ENCODE data around the gene TCF12. TPM values are rescaled to one million over a fixed set of nuclear protein-coding genes. Genes with fewer than 3 reads are reported as not detected.

Gene TCF12
- total RNA-seq, 2 experiments from 2014 or later, result 63.4 to 70.7 TPM

DNA sequence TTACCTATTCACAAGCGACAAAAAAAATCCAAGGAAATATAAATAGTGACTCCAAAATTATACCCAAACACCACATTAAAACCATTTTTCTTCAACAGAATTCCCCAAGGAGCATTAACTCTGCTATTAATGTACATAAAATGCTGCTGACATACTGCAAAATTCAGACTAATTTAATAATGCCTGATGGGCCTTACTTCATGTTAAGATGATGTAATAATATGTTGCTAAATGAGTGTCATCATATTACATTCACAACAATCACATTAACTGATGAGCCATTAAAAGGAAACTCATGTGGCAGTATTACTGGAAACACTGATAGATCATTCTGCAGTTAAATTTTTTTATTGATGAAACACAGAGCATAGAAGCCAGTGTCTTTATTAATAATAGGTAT lies 253.0 kb downstream of the TCF12 start:
- Mint-ChIP-seq H3K27me3 (ENCODE audit: low read depth) (no peaks in the 10 kb centered on the region), H3K36me3 (ENCODE audit: low read depth) (peaks cover 17% of the 10 kb centered on the region), H3K4me3 (no peak overlapping the region), H3K27ac (no peak overlapping the region), H3K4me1 (ENCODE audit: low read depth) (no peaks in the 10 kb centered on the region), H3K9me3 (ENCODE audit: insufficient read depth) (no peaks in the 10 kb centered on the region)
- ATAC-seq (no peak), DNase-seq (no peak)
- ChIA-PET POLR2A (no interaction called here), CTCF (no interaction called here)

DNA sequence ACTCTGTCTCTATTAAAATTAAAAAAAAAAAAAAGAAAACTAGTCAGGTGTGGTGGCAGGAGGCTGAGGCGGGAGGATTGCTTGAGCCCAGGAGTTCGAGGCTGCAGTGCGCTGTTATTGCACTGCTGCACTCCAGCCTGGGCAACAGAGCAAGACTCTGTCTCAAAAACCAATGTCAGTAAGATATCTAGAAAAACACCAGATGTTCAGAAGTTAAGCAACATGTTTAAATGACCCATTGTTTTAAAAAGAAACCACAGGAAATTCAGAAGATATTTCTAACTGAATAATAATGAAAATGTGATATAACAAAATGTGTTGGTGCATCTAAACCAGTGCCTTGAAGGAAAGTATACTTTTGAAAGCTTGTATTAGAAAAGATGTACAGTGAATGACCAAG lies 254.5 kb downstream of the TCF12 start:
- POLR2A ChIA-PET, result no interaction called here
- DNase-seq, result no peak

DNA sequence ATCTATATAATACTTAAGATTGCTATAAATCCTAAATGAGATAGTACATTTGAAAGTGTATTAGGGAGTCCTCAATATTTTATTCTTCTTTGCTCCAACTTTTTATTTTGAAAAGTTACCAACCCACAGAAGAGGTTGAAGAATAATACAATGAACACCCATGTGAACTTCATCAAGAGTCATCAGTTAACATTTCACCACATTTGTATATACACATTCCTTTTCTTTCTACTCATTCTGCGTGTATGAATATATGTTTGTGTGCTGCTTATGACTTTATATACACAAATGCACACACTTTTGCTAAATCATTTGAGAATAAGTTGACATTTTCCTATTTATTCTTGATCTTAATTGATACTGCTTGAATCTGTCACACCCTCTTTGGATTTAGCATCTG lies 264.6 kb downstream of the TCF12 start:
- Mint-ChIP-seq H3K4me1 (ENCODE audit: low read depth) (no peaks in the 10 kb centered on the region), H3K27me3 (ENCODE audit: low read depth) (no peaks in the 10 kb centered on the region), H3K9me3 (ENCODE audit: insufficient read depth) (peaks cover 5% of the 10 kb centered on the region), H3K4me3 (no peak overlapping the region), H3K36me3 (ENCODE audit: low read depth) (peaks cover 15% of the 10 kb centered on the region), H3K27ac (no peak overlapping the region)
- ChIA-PET POLR2A (no interaction called here), CTCF (no interaction called here)
- ATAC-seq (no peak), DNase-seq (no peak)

More for the DNA sequence above, 254.5 kb downstream of the TCF12 start:
- Mint-ChIP-seq H3K4me3 (no peak overlapping the region), H3K27ac (no peak overlapping the region), H3K9me3 (ENCODE audit: insufficient read depth) (no peaks in the 10 kb centered on the region), H3K4me1 (ENCODE audit: low read depth) (no peaks in the 10 kb centered on the region), H3K36me3 (ENCODE audit: low read depth) (peaks cover 14% of the 10 kb centered on the region), H3K27me3 (ENCODE audit: low read depth) (no peaks in the 10 kb centered on the region)
- CTCF ChIA-PET, result no interaction called here
- no peak for ATAC-seq

- POLR2A ChIA-PET, result no interaction called here
Observed at GRCh38 chr15:57183614-57184344, 265.3 kb downstream of the TCF12 start.

DNA sequence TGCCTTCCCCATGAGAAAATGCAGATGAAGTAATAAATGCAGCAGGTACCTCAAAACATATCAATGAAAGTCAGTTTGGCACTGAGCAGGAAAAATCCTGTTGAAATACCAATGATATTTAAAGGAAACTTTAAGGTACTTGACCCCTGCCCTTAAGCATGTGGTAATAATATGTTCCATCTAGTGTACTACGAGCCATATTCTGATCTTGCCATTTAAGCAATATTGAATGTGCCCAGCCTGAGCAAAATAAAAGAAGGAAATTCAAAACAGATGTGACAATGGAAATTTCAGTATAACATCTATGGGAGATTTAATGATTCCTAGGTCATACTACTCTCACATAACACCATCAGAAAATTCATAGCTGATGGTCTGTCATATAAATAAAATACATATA lies 266.1 kb downstream of the TCF12 start:
- H3K27me3 Mint-ChIP-seq (ENCODE audit: low read depth), result no peaks in the 10 kb centered on the region
- H3K9me3 Mint-ChIP-seq (ENCODE audit: insufficient read depth), result peaks cover 5% of the 10 kb centered on the region
- POLR2A ChIA-PET, result no interaction called here
- no peak for DNase-seq
- no peaks in the 10 kb centered on the region for H3K4me1 Mint-ChIP-seq (ENCODE audit: low read depth)
- no peak for ATAC-seq
- H3K36me3 Mint-ChIP-seq (ENCODE audit: low read depth), result peaks cover 15% of the 10 kb centered on the region
- no peak overlapping the region for H3K4me3 Mint-ChIP-seq
- CTCF ChIA-PET, result no interaction called here
- H3K27ac Mint-ChIP-seq, result no peak overlapping the region

More at GRCh38 chr15:57183614-57184344, 265.3 kb downstream of the TCF12 start:
- no peak for DNase-seq
- CTCF ChIA-PET, result no interaction called here
- H3K4me1 Mint-ChIP-seq (ENCODE audit: low read depth), result no peaks in the 10 kb centered on the region
- no peak overlapping the region for H3K4me3 Mint-ChIP-seq
- H3K9me3 Mint-ChIP-seq (ENCODE audit: insufficient read depth), result peaks cover 5% of the 10 kb centered on the region
- ATAC-seq, result no peak
- H3K27ac Mint-ChIP-seq, result no peak overlapping the region
- peaks cover 15% of the 10 kb centered on the region for H3K36me3 Mint-ChIP-seq (ENCODE audit: low read depth)
- no peaks in the 10 kb centered on the region for H3K27me3 Mint-ChIP-seq (ENCODE audit: low read depth)

DNA sequence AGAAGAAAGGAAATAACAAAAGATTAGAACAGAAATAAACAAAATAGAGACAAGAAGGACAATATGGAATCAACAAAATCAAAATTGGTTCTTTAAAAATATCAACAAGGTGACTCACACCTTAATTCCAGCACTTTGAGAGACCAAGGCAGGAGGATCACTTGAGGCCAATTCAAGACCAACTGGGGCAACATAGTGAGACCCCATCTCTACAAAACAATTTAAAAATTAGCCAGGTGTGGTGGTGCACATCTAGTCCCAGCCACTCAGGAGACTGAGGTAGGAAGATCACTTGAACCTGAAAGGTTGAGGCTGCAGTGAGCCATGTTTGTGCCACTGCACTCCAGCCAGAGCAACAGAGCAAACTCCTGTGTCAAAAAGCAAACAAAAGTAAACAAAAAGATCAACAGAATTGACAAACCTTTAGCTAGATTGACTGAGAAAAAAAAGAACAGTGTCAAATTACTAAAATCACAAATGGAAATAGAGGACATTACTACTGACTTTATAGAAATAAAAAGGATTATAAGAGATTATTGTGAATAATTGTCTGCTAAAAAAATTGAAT lies 267.1 kb downstream of the TCF12 start:
- no peak for DNase-seq
- Mint-ChIP-seq H3K27me3 (ENCODE audit: low read depth) (no peaks in the 10 kb centered on the region), H3K36me3 (ENCODE audit: low read depth) (peaks cover 15% of the 10 kb centered on the region), H3K4me1 (ENCODE audit: low read depth) (no peaks in the 10 kb centered on the region), H3K27ac (no peak overlapping the region), H3K9me3 (ENCODE audit: insufficient read depth) (peaks cover 5% of the 10 kb centered on the region), H3K4me3 (no peak overlapping the region)
- ATAC-seq, result no peak
- ChIA-PET CTCF (interaction anchor here (0.8 to 1.0 kb wide), 2 partner anchors 9 to 12 kb away, joined by 3 read pairs; no protein-coding TSS in a partner anchor), POLR2A (no interaction called here)

DNA sequence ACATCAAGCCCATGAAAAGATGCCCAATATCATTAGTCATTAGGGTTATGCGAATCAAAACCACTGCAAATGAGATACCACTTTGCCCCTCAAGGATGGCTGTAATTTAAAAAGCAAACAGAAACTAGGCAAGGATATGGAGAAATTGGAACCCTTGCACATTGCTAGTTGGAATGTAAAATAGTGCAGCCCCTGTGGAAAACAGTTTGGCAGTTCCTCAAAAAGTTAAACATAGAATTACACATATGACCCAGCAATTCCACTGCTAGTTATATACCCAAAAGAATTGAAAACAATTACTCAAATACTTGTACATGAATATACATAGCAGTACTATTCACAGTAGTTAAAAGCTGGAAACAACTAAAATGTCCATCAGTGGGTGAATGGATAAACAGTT lies 271.0 kb downstream of the TCF12 start:
- Mint-ChIP-seq H3K27me3 (ENCODE audit: low read depth) (no peaks in the 10 kb centered on the region), H3K27ac (no peak overlapping the region), H3K36me3 (ENCODE audit: low read depth) (peaks cover 21% of the 10 kb centered on the region), H3K9me3 (ENCODE audit: insufficient read depth) (peaks cover 5% of the 10 kb centered on the region), H3K4me3 (no peak overlapping the region), H3K4me1 (ENCODE audit: low read depth) (no peaks in the 10 kb centered on the region)
- CTCF ChIA-PET, result interaction anchor here (1.0 kb wide), 1 partner anchor 338 kb away, joined by 4 read pairs; no protein-coding TSS in a partner anchor
- no peak for ATAC-seq
- POLR2A ChIA-PET, result no interaction called here
- DNase-seq, result no peak

DNA sequence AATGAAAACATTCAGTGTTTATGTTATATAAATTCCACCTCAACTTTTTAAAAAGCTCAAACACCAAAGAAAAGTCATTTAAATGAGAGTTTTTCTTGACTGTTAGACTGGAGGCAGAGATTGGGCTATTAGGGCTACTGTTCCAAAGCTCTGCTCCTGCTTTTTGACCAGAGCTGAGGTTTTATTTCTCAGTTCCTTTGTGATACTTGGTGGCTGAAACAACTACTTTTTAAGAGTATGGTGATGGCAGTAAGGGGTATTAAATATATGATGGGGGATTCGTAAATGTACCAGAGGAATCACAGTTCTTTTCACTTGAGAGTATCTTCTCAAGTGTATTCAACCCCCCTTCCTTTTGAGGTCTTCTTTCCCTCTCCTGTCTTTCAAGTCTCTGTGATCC lies 271.8 kb downstream of the TCF12 start:
- ATAC-seq, result no peak
- CTCF ChIA-PET, result interaction anchor here (1.0 to 1.9 kb wide), 3 partner anchors 44 to 337 kb away, joined by 3 to 7 read pairs (median 4); no protein-coding TSS in a partner anchor
- no peak for DNase-seq
- H3K4me1 Mint-ChIP-seq (ENCODE audit: low read depth), result no peaks in the 10 kb centered on the region
- POLR2A ChIA-PET, result no interaction called here
- peaks cover 5% of the 10 kb centered on the region for H3K9me3 Mint-ChIP-seq (ENCODE audit: insufficient read depth)
- H3K27ac Mint-ChIP-seq, result no peak overlapping the region
- peaks cover 20% of the 10 kb centered on the region for H3K36me3 Mint-ChIP-seq (ENCODE audit: low read depth)
- H3K4me3 Mint-ChIP-seq, result no peak overlapping the region
- H3K27me3 Mint-ChIP-seq (ENCODE audit: low read depth), result no peaks in the 10 kb centered on the region

GRCh38 chr15:57193161-57193560 lies 274.7 kb downstream of the TCF12 start:
- Mint-ChIP-seq H3K36me3 (ENCODE audit: low read depth) (peaks cover 9% of the 10 kb centered on the region), H3K9me3 (ENCODE audit: insufficient read depth) (no peaks in the 10 kb centered on the region), H3K27me3 (ENCODE audit: low read depth) (no peaks in the 10 kb centered on the region), H3K27ac (no peak overlapping the region), H3K4me3 (no peak overlapping the region), H3K4me1 (ENCODE audit: low read depth) (no peaks in the 10 kb centered on the region)
- DNase-seq (no peak), ATAC-seq (no peak)
- POLR2A ChIA-PET, result no interaction called here
- CTCF ChIA-PET, result no interaction called here

- no peaks in the 10 kb centered on the region for H3K27me3 Mint-ChIP-seq (ENCODE audit: low read depth)
- CTCF ChIA-PET, result no interaction called here
- H3K36me3 Mint-ChIP-seq (ENCODE audit: low read depth), result peaks cover 9% of the 10 kb centered on the region
Observed at GRCh38 chr15:57195326-57195725, 276.9 kb downstream of the TCF12 start.

DNA sequence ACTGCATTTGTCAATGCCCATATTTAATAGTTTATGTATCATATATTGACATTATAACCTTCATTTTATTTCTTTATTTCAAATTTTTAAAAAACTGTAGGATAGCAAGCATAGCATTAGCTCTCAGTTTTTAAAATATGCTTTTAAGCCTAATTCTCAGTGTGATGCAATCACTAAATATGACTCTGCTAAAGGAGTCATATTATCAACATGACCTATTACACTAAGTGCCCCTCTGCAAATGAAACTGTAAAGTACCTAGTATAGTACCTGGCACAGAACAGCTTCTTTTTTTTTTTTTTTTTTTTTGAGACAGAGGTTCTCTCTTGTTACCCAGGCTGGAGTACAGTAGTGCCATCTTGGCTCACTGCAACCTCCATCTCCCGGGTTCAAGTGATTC lies 278.4 kb downstream of the TCF12 start:
- POLR2A ChIA-PET, result no interaction called here
- Mint-ChIP-seq H3K27me3 (ENCODE audit: low read depth) (no peaks in the 10 kb centered on the region), H3K4me3 (no peak overlapping the region), H3K27ac (no peak overlapping the region), H3K36me3 (ENCODE audit: low read depth) (peaks cover 8% of the 10 kb centered on the region), H3K4me1 (ENCODE audit: low read depth) (no peaks in the 10 kb centered on the region), H3K9me3 (ENCODE audit: insufficient read depth) (no peaks in the 10 kb centered on the region)
- CTCF ChIA-PET, result no interaction called here
- ATAC-seq (no peak), DNase-seq (no peak)

More at GRCh38 chr15:57195326-57195725, 276.9 kb downstream of the TCF12 start:
- Mint-ChIP-seq H3K4me3 (no peak overlapping the region), H3K27ac (no peak overlapping the region), H3K4me1 (ENCODE audit: low read depth) (no peaks in the 10 kb centered on the region), H3K9me3 (ENCODE audit: insufficient read depth) (no peaks in the 10 kb centered on the region)
- no peak for DNase-seq
- POLR2A ChIA-PET, result no interaction called here
- no peak for ATAC-seq

GRCh38 chr15:57198131-57198530 lies 279.7 kb downstream of the TCF12 start:
- Mint-ChIP-seq H3K27ac (no peak overlapping the region), H3K36me3 (ENCODE audit: low read depth) (peaks cover 2% of the 10 kb centered on the region), H3K27me3 (ENCODE audit: low read depth) (no peaks in the 10 kb centered on the region), H3K9me3 (ENCODE audit: insufficient read depth) (no peaks in the 10 kb centered on the region), H3K4me3 (no peak overlapping the region), H3K4me1 (ENCODE audit: low read depth) (no peaks in the 10 kb centered on the region)
- CTCF ChIA-PET, result interaction anchor here (1.0 kb wide), 1 partner anchor 12 kb away, joined by 3 read pairs; no protein-coding TSS in a partner anchor
- POLR2A ChIA-PET, result no interaction called here
- DNase-seq (no peak), ATAC-seq (no peak)

Data from activated CD8-positive, alpha-beta T cell treated with anti-CD3 and anti-CD28 coated beads, Interleukin-2, amount 10 ng/mL, durations not matched to agents 7 days and 5 days (primary cell).